ENCODE results near the gene DCTPP1. TPM values are rescaled to one million over a fixed set of nuclear protein-coding genes. Genes with fewer than 3 reads are reported as not detected.
A peak's percentile ranks its signal among the peaks of the same experiment; 100 is the strongest.

The DCTPP1 gene
- total and polyA plus RNA-seq, 9 of the 15 experiments (the other 6 are each of a cell fraction or from before 2014, with no cell fraction given), result 45.0 to 132 (median 80.6) TPM

- TF ChIP-seq BDP1 (IDR thresholded peaks at IDR 0.05; ENCODE audit: insufficient read depth, insufficient read length), result no peak
- peak; percentile 53; the same call in 1 of the 2 replicates for TF ChIP-seq ZNF609 (CRISPR knock-in tag; IDR thresholded peaks at IDR 0.05; ENCODE audit: borderline replicate concordance)
- TF ChIP-seq, protein P1, sequence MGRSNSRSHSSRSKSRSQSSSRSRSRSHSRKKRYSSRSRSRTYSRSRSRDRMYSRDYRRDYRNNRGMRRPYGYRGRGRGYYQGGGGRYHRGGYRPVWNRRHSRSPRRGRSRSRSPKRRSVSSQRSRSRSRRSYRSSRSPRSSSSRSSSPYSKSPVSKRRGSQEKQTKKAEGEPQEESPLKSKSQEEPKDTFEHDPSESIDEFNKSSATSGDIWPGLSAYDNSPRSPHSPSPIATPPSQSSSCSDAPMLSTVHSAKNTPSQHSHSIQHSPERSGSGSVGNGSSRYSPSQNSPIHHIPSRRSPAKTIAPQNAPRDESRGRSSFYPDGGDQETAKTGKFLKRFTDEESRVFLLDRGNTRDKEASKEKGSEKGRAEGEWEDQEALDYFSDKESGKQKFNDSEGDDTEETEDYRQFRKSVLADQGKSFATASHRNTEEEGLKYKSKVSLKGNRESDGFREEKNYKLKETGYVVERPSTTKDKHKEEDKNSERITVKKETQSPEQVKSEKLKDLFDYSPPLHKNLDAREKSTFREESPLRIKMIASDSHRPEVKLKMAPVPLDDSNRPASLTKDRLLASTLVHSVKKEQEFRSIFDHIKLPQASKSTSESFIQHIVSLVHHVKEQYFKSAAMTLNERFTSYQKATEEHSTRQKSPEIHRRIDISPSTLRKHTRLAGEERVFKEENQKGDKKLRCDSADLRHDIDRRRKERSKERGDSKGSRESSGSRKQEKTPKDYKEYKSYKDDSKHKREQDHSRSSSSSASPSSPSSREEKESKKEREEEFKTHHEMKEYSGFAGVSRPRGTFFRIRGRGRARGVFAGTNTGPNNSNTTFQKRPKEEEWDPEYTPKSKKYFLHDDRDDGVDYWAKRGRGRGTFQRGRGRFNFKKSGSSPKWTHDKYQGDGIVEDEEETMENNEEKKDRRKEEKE (IDR thresholded peaks at IDR 0.05; ENCODE audit: borderline replicate concordance in 1 of 2, control insufficient read depth in 1 of 2, low read depth in 2 of 2, low read length in 1 of 2), result 0 out of 4 replicates have a peak, but pooled peaks of 1 of the 2 experiments have one; percentile 24
- TF ChIP-seq, protein P2, sequence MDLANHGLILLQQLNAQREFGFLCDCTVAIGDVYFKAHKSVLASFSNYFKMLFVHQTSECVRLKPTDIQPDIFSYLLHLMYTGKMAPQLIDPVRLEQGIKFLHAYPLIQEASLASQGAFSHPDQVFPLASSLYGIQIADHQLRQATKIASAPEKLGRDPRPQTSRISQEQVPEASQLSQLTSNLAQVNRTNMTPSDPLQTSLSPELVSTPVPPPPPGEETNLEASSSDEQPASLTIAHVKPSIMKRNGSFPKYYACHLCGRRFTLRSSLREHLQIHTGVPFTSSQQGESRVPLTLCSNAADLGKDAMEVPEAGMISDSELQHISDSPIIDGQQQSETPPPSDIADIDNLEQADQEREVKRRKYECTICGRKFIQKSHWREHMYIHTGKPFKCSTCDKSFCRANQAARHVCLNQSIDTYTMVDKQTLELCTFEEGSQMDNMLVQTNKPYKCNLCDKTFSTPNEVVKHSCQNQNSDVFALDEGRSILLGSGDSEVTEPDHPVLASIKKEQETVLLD (IDR thresholded peaks at IDR 0.05), result peak; percentile 20; the same call in 1 of the 2 replicates
- no peak for TF ChIP-seq CCAR2 (IDR thresholded peaks at IDR 0.05; ENCODE audit: low read depth, low read length)
- TF ChIP-seq ZNF780A (CRISPR knock-in tag; IDR thresholded peaks at IDR 0.05), result no peak; the same call in 1 of the 2 replicates
- TF ChIP-seq DNMT1 (IDR thresholded peaks at IDR 0.05), result 0 out of 2 replicates have a peak, but pooled peaks have one; percentile 70
- TF ChIP-seq MTA3 (IDR thresholded peaks at IDR 0.05; ENCODE audit: borderline replicate concordance), result peak; percentile 73
- peak; percentile 50; the same call in 1 of the 2 replicates for TF ChIP-seq LCOR (CRISPR knock-in tag; IDR thresholded peaks at IDR 0.05)
- TF ChIP-seq E2F3 (CRISPR knock-in tag; IDR thresholded peaks at IDR 0.05), result peak; percentile 85
- no peak for TF ChIP-seq ZNF384 (IDR thresholded peaks at IDR 0.05; ENCODE audit: low read depth, low read length)
- TF ChIP-seq TAF9B (IDR thresholded peaks at IDR 0.05; ENCODE audit: partially characterized antibody), result no peak
- TF ChIP-seq ZNF239 (CRISPR knock-in tag; IDR thresholded peaks at IDR 0.05), result no peak
- TF ChIP-seq, protein P3, sequence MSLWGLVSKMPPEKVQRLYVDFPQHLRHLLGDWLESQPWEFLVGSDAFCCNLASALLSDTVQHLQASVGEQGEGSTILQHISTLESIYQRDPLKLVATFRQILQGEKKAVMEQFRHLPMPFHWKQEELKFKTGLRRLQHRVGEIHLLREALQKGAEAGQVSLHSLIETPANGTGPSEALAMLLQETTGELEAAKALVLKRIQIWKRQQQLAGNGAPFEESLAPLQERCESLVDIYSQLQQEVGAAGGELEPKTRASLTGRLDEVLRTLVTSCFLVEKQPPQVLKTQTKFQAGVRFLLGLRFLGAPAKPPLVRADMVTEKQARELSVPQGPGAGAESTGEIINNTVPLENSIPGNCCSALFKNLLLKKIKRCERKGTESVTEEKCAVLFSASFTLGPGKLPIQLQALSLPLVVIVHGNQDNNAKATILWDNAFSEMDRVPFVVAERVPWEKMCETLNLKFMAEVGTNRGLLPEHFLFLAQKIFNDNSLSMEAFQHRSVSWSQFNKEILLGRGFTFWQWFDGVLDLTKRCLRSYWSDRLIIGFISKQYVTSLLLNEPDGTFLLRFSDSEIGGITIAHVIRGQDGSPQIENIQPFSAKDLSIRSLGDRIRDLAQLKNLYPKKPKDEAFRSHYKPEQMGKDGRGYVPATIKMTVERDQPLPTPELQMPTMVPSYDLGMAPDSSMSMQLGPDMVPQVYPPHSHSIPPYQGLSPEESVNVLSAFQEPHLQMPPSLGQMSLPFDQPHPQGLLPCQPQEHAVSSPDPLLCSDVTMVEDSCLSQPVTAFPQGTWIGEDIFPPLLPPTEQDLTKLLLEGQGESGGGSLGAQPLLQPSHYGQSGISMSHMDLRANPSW (CRISPR knock-in tag; IDR thresholded peaks at IDR 0.05), result no peak
Measured at GRCh38 chr16:30378236-30379157, 51.3 kb downstream of the DCTPP1 start (continued).

Data from K562 (cell line).